Mesothelial cell of epicardium (in vitro differentiated cells): ENCODE measurements around the gene AUTS2. TPM values are rescaled to one million over a fixed set of nuclear protein-coding genes. Genes with fewer than 3 reads are reported as not detected.

ENCODE experiments used
- DNase-seq, 2 experiments: peaks; one replicate each; pipeline ENCODE4 v3.0.0; 2021; ENCODE audit warnings: low spot score in 2 of 2; ENCODE audit not compliant: unreplicated experiment in 2 of 2
- H3K27ac Mint-ChIP-seq: 2 replicates; pipeline ENCODE4 v1.8.0; 2021; ENCODE audit warnings: mixed read lengths
- H3K27me3 Mint-ChIP-seq: 2 replicates; pipeline ENCODE4 v1.8.0; 2021; ENCODE audit warnings: low read depth, mixed read lengths
- H3K36me3 Mint-ChIP-seq: 2 replicates; pipeline ENCODE4 v1.8.0; 2021; ENCODE audit warnings: mixed read lengths
- H3K4me1 Mint-ChIP-seq: 2 replicates; pipeline ENCODE4 v1.8.0; 2021; ENCODE audit warnings: mixed read lengths
- H3K4me3 Mint-ChIP-seq: 2 replicates; pipeline ENCODE4 v1.8.0; 2021; ENCODE audit warnings: mild to moderate bottlenecking, moderate library complexity, mixed read lengths
- H3K9me3 Mint-ChIP-seq: 2 replicates; pipeline ENCODE4 v1.8.0; 2021; ENCODE audit warnings: mixed read lengths
- total RNA-seq: library from RNA; stranded (reverse); gene quantifications from 3 replicates; pipeline ENCODE4 v1.2.1, GENCODE V29; 2021
- TF ChIP-seq, protein P1 (sequence below): fragments of 200-600 bp; sonication (generic); IDR thresholded peaks from one replicate; pipeline ENCODE4 v1.5.0; 2021; ENCODE audit warnings: antibody characterized with exemption; ENCODE audit not compliant: unreplicated experiment

AUTS2 gene
- total RNA-seq, 1 donor from 2014 or later: 135 TPM

DNA sequence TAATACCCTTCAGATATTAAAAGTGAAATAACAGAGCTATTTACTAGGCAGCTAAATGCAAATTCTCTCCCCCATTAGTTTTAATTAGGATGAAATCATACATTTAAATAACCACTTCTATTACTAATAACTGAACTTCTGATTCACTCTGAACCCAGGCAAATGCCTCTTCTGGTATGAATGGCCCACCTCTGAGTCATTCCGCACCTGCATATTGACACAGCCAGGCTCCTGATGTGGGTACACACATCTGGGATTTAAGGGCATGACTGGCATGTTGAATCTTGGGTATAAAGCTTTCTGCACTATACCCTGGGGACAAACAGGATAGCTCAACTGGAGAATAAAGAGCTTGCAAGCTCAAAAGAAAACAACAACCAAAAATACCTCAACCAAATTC is 140.9 kb downstream of the AUTS2 start:
- Mint-ChIP-seq H3K36me3 (no peaks in the 10 kb centered on the region), H3K9me3 (no peaks in the 10 kb centered on the region), H3K4me3 (no peak overlapping the region), H3K27me3 (no peaks in the 10 kb centered on the region), H3K27ac (no peak overlapping the region), H3K4me1 (peaks cover 55% of the 10 kb centered on the region)
- TF ChIP-seq, protein P1, sequence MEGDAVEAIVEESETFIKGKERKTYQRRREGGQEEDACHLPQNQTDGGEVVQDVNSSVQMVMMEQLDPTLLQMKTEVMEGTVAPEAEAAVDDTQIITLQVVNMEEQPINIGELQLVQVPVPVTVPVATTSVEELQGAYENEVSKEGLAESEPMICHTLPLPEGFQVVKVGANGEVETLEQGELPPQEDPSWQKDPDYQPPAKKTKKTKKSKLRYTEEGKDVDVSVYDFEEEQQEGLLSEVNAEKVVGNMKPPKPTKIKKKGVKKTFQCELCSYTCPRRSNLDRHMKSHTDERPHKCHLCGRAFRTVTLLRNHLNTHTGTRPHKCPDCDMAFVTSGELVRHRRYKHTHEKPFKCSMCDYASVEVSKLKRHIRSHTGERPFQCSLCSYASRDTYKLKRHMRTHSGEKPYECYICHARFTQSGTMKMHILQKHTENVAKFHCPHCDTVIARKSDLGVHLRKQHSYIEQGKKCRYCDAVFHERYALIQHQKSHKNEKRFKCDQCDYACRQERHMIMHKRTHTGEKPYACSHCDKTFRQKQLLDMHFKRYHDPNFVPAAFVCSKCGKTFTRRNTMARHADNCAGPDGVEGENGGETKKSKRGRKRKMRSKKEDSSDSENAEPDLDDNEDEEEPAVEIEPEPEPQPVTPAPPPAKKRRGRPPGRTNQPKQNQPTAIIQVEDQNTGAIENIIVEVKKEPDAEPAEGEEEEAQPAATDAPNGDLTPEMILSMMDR: no peak
- no peak for DNase-seq

DNA sequence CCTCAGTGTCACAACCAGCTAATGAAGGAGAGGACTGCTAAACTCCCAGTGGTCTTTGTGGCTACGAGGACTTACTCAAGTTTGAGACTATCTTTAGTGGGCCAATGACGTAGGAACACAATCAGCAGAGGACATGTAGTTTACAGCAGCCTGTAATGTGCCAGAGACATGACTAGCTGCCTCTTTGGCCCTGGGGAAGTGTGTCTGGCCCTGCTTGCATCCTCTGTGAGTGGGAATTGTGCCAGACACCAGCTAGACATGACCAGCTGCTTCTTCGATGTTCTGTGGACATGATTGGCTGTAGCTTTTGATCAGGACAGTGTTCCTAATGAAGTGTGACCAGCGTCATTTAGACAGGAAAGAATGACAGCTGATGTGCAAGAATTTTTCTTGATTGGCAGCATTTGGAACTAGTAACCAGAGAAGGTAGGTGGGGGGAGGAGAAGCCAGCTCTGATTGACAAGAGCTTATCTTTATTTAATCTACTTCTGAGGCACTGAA is 141.7 kb downstream of the AUTS2 start:
- Mint-ChIP-seq H3K4me3 (no peak overlapping the region), H3K36me3 (no peaks in the 10 kb centered on the region), H3K4me1 (peaks cover 52% of the 10 kb centered on the region), H3K27ac (no peak overlapping the region), H3K9me3 (no peaks in the 10 kb centered on the region), H3K27me3 (no peaks in the 10 kb centered on the region)
- TF ChIP-seq, protein P1: no peak
- no peak for DNase-seq

- H3K4me3 Mint-ChIP-seq: no peak overlapping the region
- peaks cover 35% of the 10 kb centered on the region for H3K4me1 Mint-ChIP-seq
- H3K9me3 Mint-ChIP-seq: no peaks in the 10 kb centered on the region
- H3K27me3 Mint-ChIP-seq: no peaks in the 10 kb centered on the region
- TF ChIP-seq, protein P1: no peak
- no peak for DNase-seq
- H3K36me3 Mint-ChIP-seq: no peaks in the 10 kb centered on the region
- no peak overlapping the region for H3K27ac Mint-ChIP-seq
Observed at GRCh38 chr7:69742237-69742636, 144.0 kb downstream of the AUTS2 start.

- no peak for DNase-seq
- H3K9me3 Mint-ChIP-seq: no peaks in the 10 kb centered on the region
- no peaks in the 10 kb centered on the region for H3K36me3 Mint-ChIP-seq
- no peak overlapping the region for H3K27ac Mint-ChIP-seq
- TF ChIP-seq, protein P1: no peak
- H3K4me1 Mint-ChIP-seq: peaks cover 32% of the 10 kb centered on the region
- no peaks in the 10 kb centered on the region for H3K27me3 Mint-ChIP-seq
- no peak overlapping the region for H3K4me3 Mint-ChIP-seq
Observed at GRCh38 chr7:69743436-69743835, 145.2 kb downstream of the AUTS2 start.

GRCh38 chr7:69744026-69744425 is 145.8 kb downstream of the AUTS2 start:
- no peak for DNase-seq
- H3K27ac Mint-ChIP-seq: no peak overlapping the region
- H3K36me3 Mint-ChIP-seq: no peaks in the 10 kb centered on the region
- H3K4me1 Mint-ChIP-seq: peaks cover 32% of the 10 kb centered on the region
- TF ChIP-seq, protein P1: no peak
- H3K27me3 Mint-ChIP-seq: no peaks in the 10 kb centered on the region
- no peak overlapping the region for H3K4me3 Mint-ChIP-seq
- H3K9me3 Mint-ChIP-seq: no peaks in the 10 kb centered on the region

- TF ChIP-seq, protein P1: no peak
- H3K4me1 Mint-ChIP-seq: peaks cover 38% of the 10 kb centered on the region
- H3K27ac Mint-ChIP-seq: no peak overlapping the region
- no peaks in the 10 kb centered on the region for H3K27me3 Mint-ChIP-seq
- H3K4me3 Mint-ChIP-seq: no peak overlapping the region
- no peaks in the 10 kb centered on the region for H3K9me3 Mint-ChIP-seq
- H3K36me3 Mint-ChIP-seq: no peaks in the 10 kb centered on the region
- DNase-seq: no peak
Observed at GRCh38 chr7:69746383-69746782, 148.1 kb downstream of the AUTS2 start.
